ENCODE measurements around the gene PRKCA.

GRCh38 chr17:66829883-66830282 lies 527.5 kb downstream of the PRKCA start:
- TF ChIP-seq CTCF (conservative IDR thresholded peaks at IDR 0.05; ENCODE audit: low read depth in 2 of 2) (no peak), EZH2phosphoT487 (IDR thresholded peaks at IDR 0.05; ENCODE audit: unreplicated experiment) (no peak), JUNB (IDR thresholded peaks at IDR 0.05; ENCODE audit: unreplicated experiment) (no peak), REST (IDR thresholded peaks at IDR 0.05; ENCODE audit: unreplicated experiment) (no peak), POLR2AphosphoS5 (IDR thresholded peaks at IDR 0.05; ENCODE audit: low read depth) (no peak), EZH2 (IDR thresholded peaks at IDR 0.05; ENCODE audit: low read depth, unreplicated experiment) (no peak), ETS1 (IDR thresholded peaks at IDR 0.05) (no peak)
